ENCODE measurements around the gene SUPT16H. TPM values are rescaled to one million over a fixed set of nuclear protein-coding genes. Genes with fewer than 3 reads are reported as not detected.

SUPT16H gene
- polyA plus RNA-seq, 1 of the 3 experiments (the other 2 are of a cell fraction): 53.7 TPM

- H3K9ac ChIP-seq: no peak overlapping the region
- peak overlapping the region; percentile 29; the same call in 1 of the 2 replicates for H3K4me2 ChIP-seq
- no peaks in the 10 kb centered on the region for H3K27me3 ChIP-seq (ENCODE audit: insufficient read depth)
- no peak overlapping the region for H3K27ac ChIP-seq (ENCODE audit: low read depth in 2 of 2, low read length in 1 of 2)
- TF ChIP-seq SMC3 (IDR thresholded peaks at IDR 0.05; ENCODE audit: low read depth, low read length) (no peak), RXRA (IDR thresholded peaks at IDR 0.05; ENCODE audit: borderline replicate concordance, low read depth) (no peak), CTCF (IDR thresholded peaks at IDR 0.05) (no peak)
- WGBS (ENCODE audit: low lambda C conversion rate): 53% methylated on average over 2 of the region's 2 CpGs
- H4K20me1 ChIP-seq (ENCODE audit: insufficient read depth): no peaks in the 10 kb centered on the region
- 0 out of 2 replicates have a peak overlapping the region, but pooled peaks have one; percentile 43 for H2AFZ ChIP-seq (ENCODE audit: low read depth)
- no peak for DNase-seq
- POLR2A ChIA-PET: no interaction called here
- H3F3A ChIP-seq (replicated peaks; ENCODE audit: insufficient read depth): peaks cover 11% of the 10 kb centered on the region
- no peaks in the 10 kb centered on the region for H3K9me3 ChIP-seq
- no peaks in the 10 kb centered on the region for H3K79me2 ChIP-seq (ENCODE audit: insufficient read depth)
- H3K9me2 ChIP-seq: no peaks in the 10 kb centered on the region
- peaks cover 9 to 13% of the 10 kb centered on the region in 2 experiments for H3K36me3 ChIP-seq (replicated peaks in 1 of 2; ENCODE audit: control insufficient read depth in 1 of 2, insufficient read depth in 2 of 2, low read length in 1 of 2)
- H3K4me1 ChIP-seq (ENCODE audit: control insufficient read depth in 1 of 2, insufficient read depth in 2 of 2, low read depth in 1 of 2, low read length in 1 of 2): no peaks in the 10 kb centered on the region
- no peak overlapping the region for H3K4me3 ChIP-seq (ENCODE audit: low read depth in 2 of 2, low read length in 1 of 2)
- CTCF ChIA-PET: interaction anchor here (0.8 to 1.4 kb wide), 3 partner anchors 9 to 18 kb away, joined by 3 to 4 read pairs (median 3); no protein-coding TSS in a partner anchor
Measured at GRCh38 chr14:21346532-21347135, 37.2 kb downstream of the SUPT16H start.

- 77% methylated on average over 13 of the region's 13 CpGs for WGBS (ENCODE audit: low lambda C conversion rate)
- H3K9ac ChIP-seq: no peak overlapping the region
- ChIA-PET POLR2A (no interaction called here), CTCF (interaction anchor here (1.0 kb wide), 1 partner anchor 11 kb away, joined by 3 read pairs; no protein-coding TSS in a partner anchor)
- no peaks in the 10 kb centered on the region for H3K4me1 ChIP-seq (ENCODE audit: control insufficient read depth in 1 of 2, insufficient read depth in 2 of 2, low read depth in 1 of 2, low read length in 1 of 2)
- no peak overlapping the region for H3K4me3 ChIP-seq (ENCODE audit: low read depth in 2 of 2, low read length in 1 of 2)
- no peaks in the 10 kb centered on the region for H3K79me2 ChIP-seq (ENCODE audit: insufficient read depth)
- peaks cover 4% of the 10 kb centered on the region for H3F3A ChIP-seq (replicated peaks; ENCODE audit: insufficient read depth)
- no peaks in the 10 kb centered on the region for H3K27me3 ChIP-seq (ENCODE audit: insufficient read depth)
- no peak overlapping the region; the same call in 1 of the 2 replicates for H3K4me2 ChIP-seq
- no peaks in the 10 kb centered on the region for H3K9me3 ChIP-seq
- no peaks in the 10 kb centered on the region for H4K20me1 ChIP-seq (ENCODE audit: insufficient read depth)
- H3K36me3 ChIP-seq (replicated peaks in 1 of 2; ENCODE audit: control insufficient read depth in 1 of 2, insufficient read depth in 2 of 2, low read length in 1 of 2): no peaks in the 10 kb centered on the region
- no peak for DNase-seq
- TF ChIP-seq FOXJ3 (CRISPR knock-in tag; IDR thresholded peaks at IDR 0.05) (no peak), TAF1 (IDR thresholded peaks at IDR 0.05; ENCODE audit: borderline replicate concordance, low read depth, low read length) (no peak), RAD21 (IDR thresholded peaks at IDR 0.05; ENCODE audit: low read length) (no peak), MAX (IDR thresholded peaks at IDR 0.05; ENCODE audit: low read depth) (no peak), NFIC (IDR thresholded peaks at IDR 0.05; ENCODE audit: borderline replicate concordance) (no peak), RXRA (IDR thresholded peaks at IDR 0.05; ENCODE audit: borderline replicate concordance, low read depth) (no peak), RCOR1 (IDR thresholded peaks at IDR 0.05; ENCODE audit: low read length) (no peak), CTCF (IDR thresholded peaks at IDR 0.05) (no peak), POLR2AphosphoS5 (IDR thresholded peaks at IDR 0.05; ENCODE audit: low read depth, low read length) (no peak), YY1 (IDR thresholded peaks at IDR 0.05; ENCODE audit: low read depth) (no peak), MXI1 (IDR thresholded peaks at IDR 0.05; ENCODE audit: low read depth, low read length) (no peak), TCF12 (IDR thresholded peaks at IDR 0.05) (no peak), RFX5 (IDR thresholded peaks at IDR 0.05; ENCODE audit: low read length) (no peak), MEF2A (IDR thresholded peaks at IDR 0.05; ENCODE audit: borderline replicate concordance, low read depth) (no peak)
- no peaks in the 10 kb centered on the region for H3K9me2 ChIP-seq
- H3K27ac ChIP-seq (ENCODE audit: low read depth in 2 of 2, low read length in 1 of 2): no peak overlapping the region
- H2AFZ ChIP-seq (ENCODE audit: low read depth): no peak overlapping the region
Measured at GRCh38 chr14:21343035-21343794, 40.6 kb downstream of the SUPT16H start.
